ENCODE measurements around the gene KRTAP10-1.
A peak's percentile ranks its signal among the peaks of the same experiment; 100 is the strongest.
"Not testable (repeated sequence)": the region's sequence is repeated elsewhere in the genome, so short reads cannot be mapped to it uniquely, and the experiment has no call there.

Gene KRTAP10-1

DNA sequence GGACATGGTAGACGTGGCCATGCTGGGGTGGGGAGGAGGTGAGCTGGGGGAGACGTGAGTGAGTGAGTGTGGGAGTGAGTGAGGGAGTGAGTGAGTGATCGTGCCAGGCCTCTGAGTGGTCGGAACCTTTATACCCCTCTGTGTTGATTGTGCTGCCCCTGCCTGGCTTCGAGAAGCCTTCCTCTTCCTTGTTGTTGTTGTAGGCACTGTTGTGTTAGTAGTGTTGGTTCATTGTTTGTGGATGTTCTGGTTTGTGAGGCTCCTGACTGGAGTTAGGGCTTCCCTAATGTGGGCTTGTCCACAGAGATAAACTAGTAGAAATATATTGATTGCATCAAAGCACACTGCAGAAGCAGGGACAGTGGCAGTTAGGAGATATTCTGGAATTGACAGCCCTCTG, 18.7 kb upstream of the KRTAP10-1 start, which contains the start of gene KRTAP10-3:
Gene KRTAP10-3 (minus strand): TSS at position 101 of the 400 bp plus-strand sequence. CDS start 80 bp downstream, at position 21.
- Mint-ChIP-seq H3K27ac (no peak within 1 kb of the TSS), H3K27me3 (no peaks in the 10 kb centered on the region), H3K4me3 (no peak within 1 kb of the TSS), H3K9me3 (peaks cover 7% of the 10 kb centered on the region), H3K36me3 (ENCODE audit: low read depth) (no peaks in the 10 kb centered on the region), H3K4me1 (ENCODE audit: low read depth) (no peaks in the 10 kb centered on the region)

DNA sequence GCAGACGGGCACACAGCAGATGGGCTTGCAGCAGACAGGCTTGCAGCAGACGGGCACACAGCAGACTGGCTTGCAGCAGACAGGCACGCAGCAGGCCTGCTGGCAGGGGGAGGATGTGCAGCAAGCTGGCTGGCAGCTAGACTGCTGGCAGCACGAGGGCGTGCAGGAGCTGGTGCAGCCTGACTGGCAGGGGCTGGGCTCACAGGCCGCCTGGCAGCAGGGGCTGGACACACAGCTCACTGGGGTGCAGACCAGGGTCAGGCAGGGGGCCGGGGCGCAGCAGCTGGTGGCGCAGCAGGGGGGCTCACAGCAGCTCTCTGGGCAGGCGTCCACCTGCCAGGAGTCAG, 18.3 kb upstream of the KRTAP10-1 start:
- not testable (repeated sequence) for H3K27ac Mint-ChIP-seq; H3K4me1 Mint-ChIP-seq (ENCODE audit: low read depth); H3K36me3 Mint-ChIP-seq (ENCODE audit: low read depth); H3K27me3 Mint-ChIP-seq; H3K4me3 Mint-ChIP-seq
- peaks cover 11% of the 10 kb centered on the region for H3K9me3 Mint-ChIP-seq

DNA sequence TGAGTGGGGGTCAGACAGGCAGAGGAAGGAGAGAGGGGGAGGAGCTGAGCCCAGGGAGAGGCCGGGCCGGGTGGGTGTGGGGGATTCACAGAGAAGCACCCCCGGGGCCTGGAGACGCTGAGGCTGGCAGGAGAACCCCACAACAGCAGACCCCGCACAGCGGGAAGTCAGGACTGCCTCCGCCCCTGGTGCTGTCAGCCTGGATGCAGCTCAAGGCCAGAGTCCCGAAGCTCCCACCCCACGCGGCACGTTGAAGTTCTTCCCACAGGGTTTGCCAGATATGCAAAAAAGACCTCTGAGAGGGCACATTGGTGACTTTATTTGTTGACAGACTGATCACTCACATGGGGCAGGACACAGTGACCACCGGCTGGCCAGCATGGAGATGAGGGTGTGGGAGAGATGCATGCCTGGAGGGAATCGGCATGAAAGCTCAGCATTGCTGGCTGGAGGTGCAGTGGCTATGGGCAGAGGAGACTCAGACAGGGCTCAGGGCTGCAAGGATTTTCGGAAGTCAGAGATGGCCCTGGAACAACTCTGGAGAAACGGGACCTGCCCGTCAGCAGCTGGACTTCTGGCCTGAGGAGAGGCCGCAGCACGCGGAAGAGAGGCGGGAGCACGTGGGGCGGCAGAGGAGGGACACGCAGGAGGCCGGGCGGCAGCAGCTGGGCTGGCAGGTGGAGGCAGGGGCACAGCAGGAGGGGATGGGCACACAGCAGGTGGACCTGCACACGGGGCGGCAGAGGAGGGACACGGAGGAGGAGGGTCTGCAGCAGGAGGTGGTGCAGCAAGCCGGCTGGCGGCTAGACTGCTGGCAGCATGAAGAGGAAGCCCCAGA, 17.7 kb upstream of the KRTAP10-1 start:
- H3K36me3 Mint-ChIP-seq (ENCODE audit: low read depth) = no peaks in the 10 kb centered on the region
- no peaks in the 10 kb centered on the region for H3K4me1 Mint-ChIP-seq (ENCODE audit: low read depth)
- peaks cover 16% of the 10 kb centered on the region for H3K9me3 Mint-ChIP-seq
- H3K4me3 Mint-ChIP-seq = no peak overlapping the region
- no peak overlapping the region for H3K27ac Mint-ChIP-seq
- H3K27me3 Mint-ChIP-seq = no peaks in the 10 kb centered on the region

DNA sequence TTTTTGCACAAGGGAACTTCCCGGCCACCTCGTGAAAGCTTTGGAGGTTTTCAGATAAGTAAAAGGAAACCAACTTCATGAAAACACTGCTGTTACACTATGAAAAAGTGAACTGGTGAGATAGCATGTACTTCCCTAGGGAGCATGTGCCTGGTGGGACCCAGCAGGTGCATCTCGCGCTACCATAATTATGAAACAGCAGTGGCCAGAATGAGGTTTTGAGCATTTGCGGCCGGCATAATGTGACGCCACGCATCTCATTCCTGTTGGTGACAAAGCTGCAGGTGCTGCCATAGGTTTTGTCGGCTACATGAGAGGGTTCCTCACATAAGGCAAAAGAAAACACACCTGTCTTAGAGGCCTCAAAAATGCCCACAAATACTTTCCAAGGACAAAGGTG, 16.9 kb upstream of the KRTAP10-1 start:
- Mint-ChIP-seq H3K27me3 (no peaks in the 10 kb centered on the region), H3K27ac (no peak overlapping the region), H3K4me1 (ENCODE audit: low read depth) (no peaks in the 10 kb centered on the region), H3K9me3 (peaks cover 16% of the 10 kb centered on the region), H3K36me3 (ENCODE audit: low read depth) (no peaks in the 10 kb centered on the region), H3K4me3 (no peak overlapping the region)

DNA sequence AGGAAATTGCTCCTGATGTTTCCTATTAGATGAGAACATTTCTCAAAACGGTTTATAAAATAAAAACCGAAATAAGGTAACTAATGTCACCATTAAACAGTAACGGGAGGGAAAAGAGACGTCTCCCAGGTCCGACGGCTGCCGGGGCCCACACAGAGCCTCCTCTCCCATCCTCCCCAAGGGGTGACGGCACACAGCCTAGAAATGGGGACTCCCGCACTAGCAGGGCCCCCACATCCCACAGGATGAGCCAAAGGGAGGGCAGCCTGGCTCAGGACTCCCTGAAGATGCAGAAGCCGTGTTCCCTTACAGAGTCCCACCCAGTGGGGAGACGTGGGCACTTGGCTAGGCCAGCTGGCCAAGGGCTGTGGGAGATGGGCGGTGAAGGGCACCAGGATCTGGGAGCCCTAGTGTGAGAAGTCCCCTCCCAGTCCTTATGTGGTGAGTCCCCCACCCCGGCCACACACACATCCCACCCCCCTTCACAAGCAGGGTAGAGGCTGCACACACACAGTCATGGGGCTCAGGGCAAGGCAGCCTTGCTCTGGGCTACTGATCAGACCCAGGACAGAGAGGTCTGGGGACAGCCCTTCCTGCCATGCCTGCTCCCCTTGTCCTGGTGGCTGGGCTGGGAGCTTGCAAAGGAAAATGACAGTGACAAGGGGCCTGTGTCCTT, 15.3 kb upstream of the KRTAP10-1 start:
- Mint-ChIP-seq H3K36me3 (ENCODE audit: low read depth) (peaks cover 4% of the 10 kb centered on the region), H3K27ac (no peak overlapping the region), H3K27me3 (no peaks in the 10 kb centered on the region), H3K4me3 (no peak overlapping the region), H3K4me1 (ENCODE audit: low read depth) (no peaks in the 10 kb centered on the region), H3K9me3 (peaks cover 10% of the 10 kb centered on the region)

DNA sequence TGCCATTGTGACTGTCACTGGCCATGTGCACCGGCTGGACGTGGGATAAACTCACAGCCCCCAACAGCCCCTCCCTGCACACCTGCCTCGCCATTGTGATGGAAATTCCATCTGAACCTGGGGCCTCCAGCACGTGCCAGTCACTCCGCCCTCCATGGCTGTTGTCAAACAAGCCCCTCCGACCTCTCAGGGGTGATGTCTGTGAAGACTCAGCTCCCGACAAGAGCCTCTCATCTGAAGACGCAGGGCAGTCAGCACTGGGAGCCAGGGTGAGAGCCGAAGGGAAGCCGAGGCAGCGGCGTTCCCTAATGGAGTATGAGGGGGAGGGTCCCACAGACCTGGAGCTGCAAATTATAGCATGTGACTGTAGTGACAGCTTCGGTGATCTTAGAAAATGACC, 12.7 kb upstream of the KRTAP10-1 start:
- Mint-ChIP-seq H3K4me3 (no peak overlapping the region), H3K9me3 (peaks cover 11% of the 10 kb centered on the region), H3K36me3 (ENCODE audit: low read depth) (peaks cover 5% of the 10 kb centered on the region), H3K4me1 (ENCODE audit: low read depth) (peaks cover 13% of the 10 kb centered on the region), H3K27me3 (no peaks in the 10 kb centered on the region), H3K27ac (no peak overlapping the region)

DNA sequence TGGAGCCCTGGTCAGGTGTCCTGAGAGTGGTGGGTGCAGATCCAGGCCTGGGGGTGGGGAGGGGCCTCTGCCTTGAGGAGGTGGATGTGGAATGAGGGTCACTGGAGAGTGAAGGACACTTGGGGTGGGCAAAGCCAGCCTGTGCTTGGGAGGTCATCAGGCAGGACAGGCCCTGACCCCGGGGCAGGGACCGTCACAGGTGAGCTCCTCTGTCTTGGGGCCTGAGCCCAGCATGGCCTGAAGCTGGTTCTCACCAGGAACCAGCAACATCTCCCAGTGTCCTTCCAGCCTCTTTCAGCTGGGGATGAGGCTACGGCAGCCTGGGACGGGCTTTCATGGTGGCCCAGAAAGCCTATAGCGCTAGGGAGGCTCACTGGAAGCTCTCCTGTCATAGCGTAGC, 12.1 kb upstream of the KRTAP10-1 start:
- Mint-ChIP-seq H3K27ac (no peak overlapping the region), H3K9me3 (peaks cover 16% of the 10 kb centered on the region), H3K36me3 (ENCODE audit: low read depth) (peaks cover 11% of the 10 kb centered on the region), H3K4me1 (ENCODE audit: low read depth) (peaks cover 19% of the 10 kb centered on the region), H3K27me3 (no peaks in the 10 kb centered on the region), H3K4me3 (no peak overlapping the region)

DNA sequence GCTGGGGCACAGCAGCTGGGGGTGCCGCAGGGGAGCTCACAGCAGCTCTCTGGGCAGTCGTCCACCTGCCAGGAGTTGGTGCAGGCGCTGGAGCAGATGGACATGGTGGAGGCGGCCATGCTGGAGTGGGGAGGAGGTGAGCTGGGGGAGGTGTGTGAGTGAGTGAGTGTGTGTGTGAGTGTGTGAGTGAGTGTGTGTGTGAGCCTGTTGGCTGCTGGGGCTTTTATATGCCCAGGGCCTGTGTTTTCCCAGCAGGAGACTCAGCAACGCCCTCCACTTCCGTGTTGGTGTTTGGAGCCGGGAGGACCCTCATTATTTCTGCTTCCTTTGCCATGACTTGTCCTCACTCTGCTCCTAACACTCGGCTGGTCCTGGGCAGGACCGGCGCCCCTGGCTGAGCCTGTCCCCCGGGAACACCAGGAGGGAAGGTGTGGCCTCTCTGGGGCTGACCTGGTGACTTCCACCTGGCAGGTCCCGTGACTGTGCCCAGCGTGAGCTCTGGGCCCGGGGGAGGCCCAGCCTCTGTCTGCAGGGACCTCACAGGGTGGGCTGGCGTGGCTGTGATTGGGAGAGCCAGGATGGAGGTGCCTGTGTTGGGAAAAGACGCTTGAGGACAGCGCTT, 11.5 kb upstream of the KRTAP10-1 start, which contains the start of gene KRTAP10-2:
Gene KRTAP10-2 (minus strand): TSS at position 166 of the 622 bp plus-strand sequence. CDS start 47 bp downstream, at position 119.
- peaks cover 17% of the 10 kb centered on the region for H3K36me3 Mint-ChIP-seq (ENCODE audit: low read depth)

DNA sequence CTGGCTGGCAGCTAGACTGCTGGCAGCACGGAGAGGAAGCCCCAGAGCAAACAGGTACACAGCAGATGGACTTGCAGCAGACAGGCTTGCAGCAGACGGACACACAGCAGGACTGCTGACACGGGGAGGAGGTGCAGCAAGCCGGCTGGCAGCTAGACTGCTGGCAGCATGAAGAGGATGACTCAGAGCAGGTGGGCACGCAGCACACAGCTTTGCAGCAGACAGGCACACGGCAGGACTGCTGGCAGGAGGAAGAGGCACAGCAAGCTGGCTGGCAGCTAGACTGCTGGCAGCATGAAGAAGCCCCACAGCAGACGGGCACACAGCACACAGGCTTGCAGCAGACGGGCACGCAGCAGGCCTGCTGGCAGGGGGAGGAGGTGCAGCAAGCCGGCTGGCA, 10.8 kb upstream of the KRTAP10-1 start:
- Mint-ChIP-seq H3K9me3 (peaks cover 24% of the 10 kb centered on the region), H3K4me3 (no peak overlapping the region), H3K4me1 (ENCODE audit: low read depth) (peaks cover 22% of the 10 kb centered on the region), H3K27ac (no peak overlapping the region), H3K27me3 (no peaks in the 10 kb centered on the region), H3K36me3 (ENCODE audit: low read depth) (peaks cover 18% of the 10 kb centered on the region)

More for the DNA sequence above, 11.5 kb upstream of the KRTAP10-1 start, which contains the start of gene KRTAP10-2:
- peaks cover 22% of the 10 kb centered on the region for H3K4me1 Mint-ChIP-seq (ENCODE audit: low read depth)
- no peak within 1 kb of the TSS for H3K4me3 Mint-ChIP-seq
- H3K27ac Mint-ChIP-seq = no peak within 1 kb of the TSS
- no peaks in the 10 kb centered on the region for H3K27me3 Mint-ChIP-seq
- H3K9me3 Mint-ChIP-seq = peaks cover 23% of the 10 kb centered on the region

DNA sequence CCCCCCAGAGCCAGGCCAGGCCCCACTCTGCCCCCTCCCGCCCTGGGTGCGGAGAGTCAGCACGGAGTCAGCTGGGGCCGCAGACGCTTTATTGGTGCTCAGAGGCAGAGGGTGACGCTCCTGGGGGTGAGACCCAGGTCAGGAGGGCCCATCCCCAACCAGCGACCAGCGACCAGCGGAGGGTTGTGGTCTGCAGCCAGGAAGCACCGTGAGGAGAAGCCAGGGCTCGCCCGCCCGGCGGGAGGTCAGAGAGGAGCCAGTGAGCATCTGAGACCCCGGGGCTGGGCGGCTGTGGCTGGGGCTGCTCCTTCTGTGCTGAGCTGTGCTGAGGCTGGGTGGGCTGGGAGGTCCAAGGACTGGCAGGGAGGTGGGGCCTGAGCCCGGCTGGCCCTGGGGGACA, 10.3 kb upstream of the KRTAP10-1 start:
- not testable (repeated sequence) for H3K27me3 Mint-ChIP-seq, H3K27ac Mint-ChIP-seq, H3K4me3 Mint-ChIP-seq
- Mint-ChIP-seq H3K9me3 (peaks cover 29% of the 10 kb centered on the region), H3K4me1 (ENCODE audit: low read depth) (peaks cover 22% of the 10 kb centered on the region), H3K36me3 (ENCODE audit: low read depth) (peaks cover 22% of the 10 kb centered on the region)

DNA sequence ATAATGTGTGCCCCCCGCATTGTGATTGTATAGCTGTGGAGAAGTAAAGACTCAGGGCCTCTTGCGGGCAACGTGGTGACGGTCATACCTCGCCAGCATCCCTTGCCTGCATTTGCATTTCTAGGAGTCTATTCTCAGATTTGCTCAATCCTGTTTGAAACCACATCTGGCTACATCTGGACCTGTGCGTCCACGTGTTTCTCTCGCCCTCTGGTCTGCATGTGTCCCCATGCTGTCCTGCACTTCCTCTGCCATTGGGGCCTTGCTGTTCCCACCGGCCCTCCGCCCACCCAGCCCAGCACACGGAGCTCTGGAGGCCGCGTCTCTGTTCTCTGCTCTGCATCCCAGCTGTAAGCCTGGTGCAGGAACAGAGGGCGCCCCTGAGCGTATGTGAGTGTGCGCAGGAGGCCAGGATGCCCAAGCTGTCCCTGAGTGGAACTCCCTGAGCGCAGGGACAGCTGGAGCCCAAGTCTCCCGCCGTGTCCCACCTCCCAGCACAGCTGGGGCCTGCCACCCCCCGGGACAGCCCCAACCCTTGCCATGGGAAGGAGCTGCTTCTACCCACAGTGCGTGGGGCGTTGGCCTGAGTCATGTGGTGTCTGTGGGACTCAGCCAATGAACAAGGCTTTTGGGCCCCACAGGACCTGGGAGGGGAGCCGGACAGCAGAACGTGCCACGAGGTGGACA, 9.7 kb upstream of the KRTAP10-1 start:
- no peak overlapping the region for H3K4me3 Mint-ChIP-seq
- H3K27ac Mint-ChIP-seq = no peak overlapping the region
- peaks cover 22% of the 10 kb centered on the region for H3K4me1 Mint-ChIP-seq (ENCODE audit: low read depth)
- peaks cover 30% of the 10 kb centered on the region for H3K9me3 Mint-ChIP-seq
- peaks cover 22% of the 10 kb centered on the region for H3K36me3 Mint-ChIP-seq (ENCODE audit: low read depth)
- no peaks in the 10 kb centered on the region for H3K27me3 Mint-ChIP-seq

DNA sequence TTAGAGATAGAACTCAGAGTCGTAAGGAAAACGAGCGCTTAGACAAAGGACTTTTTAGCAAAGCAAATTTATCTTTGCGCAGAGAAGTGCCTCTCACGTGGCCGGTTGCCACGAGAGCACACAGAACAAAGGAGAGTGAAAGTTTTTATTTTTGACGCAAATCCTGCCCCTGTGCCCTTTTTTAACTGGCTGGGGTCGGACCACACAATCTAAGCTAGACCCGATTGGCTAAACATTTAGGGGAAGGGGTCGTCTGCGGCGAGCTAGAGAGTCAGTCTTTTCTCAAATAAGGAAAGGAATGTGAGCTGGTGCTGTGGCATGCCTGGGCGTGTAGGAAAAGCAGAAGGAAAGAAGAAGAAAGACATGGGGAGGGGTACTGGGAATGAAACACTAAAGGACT, 8.9 kb upstream of the KRTAP10-1 start:
- peaks cover 22% of the 10 kb centered on the region for H3K4me1 Mint-ChIP-seq (ENCODE audit: low read depth)
- no peak overlapping the region for H3K4me3 Mint-ChIP-seq
- H3K9me3 Mint-ChIP-seq = peaks cover 30% of the 10 kb centered on the region
- H3K36me3 Mint-ChIP-seq (ENCODE audit: low read depth) = peaks cover 22% of the 10 kb centered on the region
- no peak overlapping the region for H3K27ac Mint-ChIP-seq
- no peaks in the 10 kb centered on the region for H3K27me3 Mint-ChIP-seq

DNA sequence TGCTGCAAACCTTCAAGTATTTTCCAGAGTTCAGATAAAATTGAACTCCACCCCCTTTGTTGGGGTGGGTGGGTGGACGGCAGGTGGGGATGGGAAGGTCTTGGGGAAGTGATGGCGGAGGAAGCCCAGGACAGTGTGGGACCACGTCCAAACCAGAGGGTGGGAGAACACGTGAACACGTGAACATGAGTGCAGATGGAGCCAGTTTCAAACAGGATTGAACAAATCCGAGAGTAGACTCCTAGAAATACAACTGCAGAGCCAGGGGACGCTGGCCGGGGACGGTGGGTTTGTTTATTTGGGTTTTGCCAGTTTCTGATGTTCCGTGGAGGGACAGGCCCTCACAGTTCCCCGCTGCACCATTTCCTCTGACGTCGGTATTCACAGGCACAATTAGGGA, 8.4 kb upstream of the KRTAP10-1 start:
- H3K27ac Mint-ChIP-seq = peak overlapping the region; percentile 66
- H3K4me3 Mint-ChIP-seq = peak overlapping the region; percentile 69
- no peaks in the 10 kb centered on the region for H3K27me3 Mint-ChIP-seq
- H3K9me3 Mint-ChIP-seq = peaks cover 27% of the 10 kb centered on the region
- peaks cover 22% of the 10 kb centered on the region for H3K36me3 Mint-ChIP-seq (ENCODE audit: low read depth)
- H3K4me1 Mint-ChIP-seq (ENCODE audit: low read depth) = peaks cover 22% of the 10 kb centered on the region

DNA sequence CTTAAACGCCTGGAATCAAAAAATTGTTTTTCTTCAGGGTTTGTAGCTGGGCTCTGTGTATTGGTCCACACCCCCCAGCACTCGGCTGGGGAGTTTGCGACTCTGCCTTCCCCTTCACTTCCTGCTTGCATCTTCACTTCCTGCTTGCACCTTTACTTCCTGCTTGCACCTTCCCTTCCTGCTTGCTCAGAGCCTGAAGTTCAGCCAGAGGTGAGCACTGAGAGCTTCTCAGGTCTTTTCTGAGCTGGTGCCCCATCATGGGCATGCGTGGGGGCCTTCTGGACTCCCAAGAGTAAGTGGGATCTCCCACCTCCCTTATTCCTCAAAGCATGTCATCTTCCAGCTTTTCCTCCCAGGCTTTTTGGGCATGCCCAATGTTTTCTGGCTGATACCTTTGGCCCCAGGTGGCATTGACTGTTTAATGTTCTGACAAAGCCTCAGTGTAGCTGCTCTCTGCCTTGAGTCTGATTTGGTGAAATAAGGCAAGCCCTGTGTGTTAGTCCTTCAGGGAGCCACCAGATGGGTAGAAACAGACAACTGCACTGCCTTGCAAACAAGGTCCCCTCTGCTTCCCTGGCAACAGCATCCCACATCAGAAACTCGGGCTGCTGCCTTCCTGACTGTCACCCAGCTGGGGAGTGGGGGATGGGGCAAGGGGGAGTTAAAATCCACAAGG, 7.8 kb upstream of the KRTAP10-1 start:
- no peaks in the 10 kb centered on the region for H3K27me3 Mint-ChIP-seq
- H3K4me3 Mint-ChIP-seq = peak overlapping the region; percentile 69
- peak overlapping the region; percentile 88 for H3K27ac Mint-ChIP-seq
- peaks cover 22% of the 10 kb centered on the region for H3K4me1 Mint-ChIP-seq (ENCODE audit: low read depth)
- peaks cover 21% of the 10 kb centered on the region for H3K9me3 Mint-ChIP-seq
- peaks cover 22% of the 10 kb centered on the region for H3K36me3 Mint-ChIP-seq (ENCODE audit: low read depth)
